Ovary (tissue), 3 donors: ENCODE results near the gene ADAMTSL3.

Experiments used
- CTCF ChIP-seq, 3 donors: fragments of 450-650 bp in 2 of 3; fragments of 200-600 bp in 1 of 3; IDR thresholded peaks; one replicate each; pipeline versions ENCODE4 v1.5.1 to v1.8.0; 2016 to 2022; ENCODE audit warnings: antibody characterized with exemption in 3 of 3, mild to moderate bottlenecking in 1 of 3
- EP300 ChIP-seq: sonication (generic); formaldehyde crosslinking; IDR thresholded peaks from one replicate; pipeline ENCODE4 v1.6.1; 2017; ENCODE audit warnings: antibody characterized with exemption
- POLR2A ChIP-seq: fragments of 450-650 bp; IDR thresholded peaks from one replicate; pipeline ENCODE4 v1.6.1; 2017; ENCODE audit warnings: antibody characterized with exemption, mild to moderate bottlenecking, moderate library complexity
- donor health status: DM: no; HTN: no; CAD: no.

GRCh38 chr15:83897037-83897436, 243.1 kb downstream of the ADAMTSL3 start:
- TF ChIP-seq POLR2A (no peak), CTCF (IDR thresholded peaks at IDR 0.05) (no peak), EP300 (no peak)
